Measurements from ENCODE around the gene MLX. TPM values are rescaled to one million over a fixed set of nuclear protein-coding genes. Genes with fewer than 3 reads are reported as not detected.

The MLX gene
- total RNA-seq, 2 experiments from 2014 or later: 65.8 to 65.9 TPM

GRCh38 chr17:42586514-42587230 lies 19.8 kb downstream of the MLX start:
- ATAC-seq (no peak), DNase-seq (no peak)
- peaks cover 10% of the 10 kb centered on the region for H3K4me1 Mint-ChIP-seq (ENCODE audit: low read depth)
- CTCF ChIA-PET: interaction anchor here (0.9 to 3.6 kb wide), 4 partner anchors 8 to 174 kb away, joined by 3 to 26 read pairs (median 3); partner anchors contain the start of genes PSMC3IP, RAMP2, RETREG3 and TUBG1
- POLR2A ChIA-PET: interaction anchor here (0.7 to 1.4 kb wide), 2 partner anchors 22 to 66 kb away, joined by 3 read pairs; no protein-coding TSS in a partner anchor
- no peaks in the 10 kb centered on the region for H3K9me3 Mint-ChIP-seq (ENCODE audit: insufficient read depth)
- H3K27ac Mint-ChIP-seq: peak overlapping the region; percentile 37
- H3K4me3 Mint-ChIP-seq: no peak overlapping the region
- no peaks in the 10 kb centered on the region for H3K27me3 Mint-ChIP-seq (ENCODE audit: low read depth)
- H3K36me3 Mint-ChIP-seq (ENCODE audit: low read depth): peaks cover 60% of the 10 kb centered on the region

DNA sequence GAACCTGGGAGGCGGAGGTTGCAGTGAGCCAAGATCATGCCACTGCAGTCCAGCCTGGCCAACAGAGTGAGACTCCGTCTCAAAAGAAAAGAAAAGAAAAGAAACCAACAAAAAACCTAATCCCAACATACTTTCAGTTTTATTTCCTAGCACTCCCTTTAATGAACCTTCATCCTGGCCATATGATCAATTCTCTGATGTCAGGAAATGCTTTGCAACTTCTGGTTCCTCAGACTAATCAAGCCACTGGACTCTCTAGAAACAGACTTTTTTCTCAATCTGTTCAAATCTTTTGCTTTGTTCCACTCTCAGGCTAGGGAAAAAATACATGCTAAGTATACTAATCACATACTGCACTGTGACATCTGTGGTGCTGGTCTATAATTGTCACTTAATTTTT lies 24.0 kb downstream of the MLX start:
- Mint-ChIP-seq H3K9me3 (ENCODE audit: insufficient read depth) (no peaks in the 10 kb centered on the region), H3K27ac (peak overlapping the region; percentile 67), H3K4me1 (ENCODE audit: low read depth) (peaks cover 13% of the 10 kb centered on the region), H3K27me3 (ENCODE audit: low read depth) (no peaks in the 10 kb centered on the region), H3K36me3 (ENCODE audit: low read depth) (peaks cover 36% of the 10 kb centered on the region), H3K4me3 (no peak overlapping the region)
- DNase-seq (no peak), ATAC-seq (no peak)
- POLR2A ChIA-PET: interaction anchor here (2.5 kb wide), 1 partner anchor 13 kb away, joined by 9 read pairs; the partner anchor contains the start of gene PSMC3IP
- CTCF ChIA-PET: interaction anchor here (2.7 kb wide), 1 partner anchor 13 kb away, joined by 17 read pairs; the partner anchor contains the start of gene PSMC3IP

- Mint-ChIP-seq H3K4me1 (ENCODE audit: low read depth) (peaks cover 13% of the 10 kb centered on the region), H3K27ac (no peak overlapping the region), H3K4me3 (no peak overlapping the region), H3K36me3 (ENCODE audit: low read depth) (peaks cover 34% of the 10 kb centered on the region), H3K27me3 (ENCODE audit: low read depth) (no peaks in the 10 kb centered on the region), H3K9me3 (ENCODE audit: insufficient read depth) (no peaks in the 10 kb centered on the region)
- no peak for DNase-seq
- ATAC-seq: no peak
- ChIA-PET POLR2A (interaction anchor here (0.6 to 2.5 kb wide), 3 partner anchors 9 to 17 kb away, joined by 3 to 9 read pairs (median 3); partner anchors contain the start of gene PSMC3IP), CTCF (interaction anchor here (1.1 to 2.7 kb wide), 2 partner anchors 14 to 18 kb away, joined by 3 to 17 read pairs; partner anchors contain the start of genes PSMC3IP and TUBG1)
These were observed 24.5 kb downstream of the MLX start for GRCh38 chr17:42591411-42591810.

GRCh38 chr17:42596386-42596785 lies 29.5 kb downstream of the MLX start:
- DNase-seq: no peak
- H3K36me3 Mint-ChIP-seq (ENCODE audit: low read depth): peaks cover 16% of the 10 kb centered on the region
- ATAC-seq: no peak
- H3K27ac Mint-ChIP-seq: no peak overlapping the region
- ChIA-PET CTCF (interaction anchor here (1.0 kb wide), 1 partner anchor 19 kb away, joined by 3 read pairs; the partner anchor contains the start of gene PSMC3IP), POLR2A (interaction anchor here (1.4 kb wide), 1 partner anchor 13 kb away, joined by 6 read pairs; the partner anchor contains the start of genes RETREG3 and TUBG1)
- peaks cover 7% of the 10 kb centered on the region for H3K4me1 Mint-ChIP-seq (ENCODE audit: low read depth)
- H3K4me3 Mint-ChIP-seq: no peak overlapping the region
- no peaks in the 10 kb centered on the region for H3K9me3 Mint-ChIP-seq (ENCODE audit: insufficient read depth)
- no peaks in the 10 kb centered on the region for H3K27me3 Mint-ChIP-seq (ENCODE audit: low read depth)

DNA sequence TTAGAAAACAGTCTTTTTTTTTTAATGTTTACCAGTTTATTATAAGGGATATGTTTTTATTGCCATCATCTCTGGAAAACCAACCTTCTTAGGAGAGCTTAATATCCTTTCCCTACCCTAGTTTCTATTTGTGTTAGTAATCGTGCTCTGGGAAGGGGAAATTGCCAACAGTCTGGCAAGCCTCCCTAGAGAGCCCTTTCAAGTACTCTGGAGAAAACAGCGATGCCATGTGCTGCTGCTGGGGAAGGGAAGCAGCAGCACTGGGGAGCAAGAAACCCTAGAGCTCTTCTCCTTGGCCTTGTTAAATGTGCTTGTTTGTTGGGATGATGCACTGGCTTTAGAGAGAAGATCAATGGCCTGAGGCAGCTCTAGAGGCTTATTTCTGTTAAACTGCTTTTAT lies 32.0 kb downstream of the MLX start:
- H3K27ac Mint-ChIP-seq: no peak overlapping the region
- DNase-seq: no peak
- H3K4me1 Mint-ChIP-seq (ENCODE audit: low read depth): peaks cover 10% of the 10 kb centered on the region
- no peaks in the 10 kb centered on the region for H3K9me3 Mint-ChIP-seq (ENCODE audit: insufficient read depth)
- H3K27me3 Mint-ChIP-seq (ENCODE audit: low read depth): no peaks in the 10 kb centered on the region
- ChIA-PET CTCF (interaction anchor here (1.0 to 2.0 kb wide), 3 partner anchors 9 to 165 kb away, joined by 3 to 16 read pairs (median 3); partner anchors contain the start of gene PSMC3IP), POLR2A (interaction anchor here (0.7 kb wide), 1 partner anchor 9 kb away, joined by 3 read pairs; no protein-coding TSS in a partner anchor)
- H3K4me3 Mint-ChIP-seq: no peak overlapping the region
- peaks cover 17% of the 10 kb centered on the region for H3K36me3 Mint-ChIP-seq (ENCODE audit: low read depth)
- ATAC-seq: no peak

GRCh38 chr17:42603318-42603717 lies 36.4 kb downstream of the MLX start:
- no peaks in the 10 kb centered on the region for H3K9me3 Mint-ChIP-seq (ENCODE audit: insufficient read depth)
- CTCF ChIA-PET: no interaction called here

DNA sequence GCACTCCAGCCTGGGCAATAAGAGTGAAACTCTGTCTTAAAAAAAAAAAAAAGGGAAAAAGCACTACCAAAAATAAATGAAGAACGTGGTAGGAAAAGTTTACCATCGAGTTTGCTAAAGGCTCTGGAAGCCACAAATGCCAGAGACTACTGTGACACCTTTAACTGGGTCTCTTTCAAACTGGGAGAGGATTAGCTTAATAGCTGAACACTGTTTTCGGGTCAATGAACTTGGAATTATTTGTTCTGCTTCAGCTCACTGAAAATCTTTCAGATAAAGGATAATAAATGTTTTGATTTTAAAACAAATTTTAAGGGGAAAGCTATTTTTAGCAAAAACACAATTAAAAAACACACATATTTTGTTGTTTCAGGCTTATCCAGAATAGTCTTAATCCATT lies 40.9 kb downstream of the MLX start:
- H3K4me1 Mint-ChIP-seq (ENCODE audit: low read depth): peaks cover 50% of the 10 kb centered on the region
- ChIA-PET CTCF (interaction anchor here (0.6 to 4.4 kb wide), 9 partner anchors 9 to 390 kb away, joined by 3 to 72 read pairs (median 5); partner anchors contain the start of genes BECN1, CCR10, PSMC3IP and RPL27), POLR2A (interaction anchor here (0.7 to 2.6 kb wide), 6 partner anchors 9 to 71 kb away, joined by 3 to 17 read pairs (median 4); partner anchors contain the start of gene PSMC3IP)
- no peaks in the 10 kb centered on the region for H3K9me3 Mint-ChIP-seq (ENCODE audit: insufficient read depth)
- H3K36me3 Mint-ChIP-seq (ENCODE audit: low read depth): peaks cover 32% of the 10 kb centered on the region
- no peak for DNase-seq
- no peak for ATAC-seq
- no peaks in the 10 kb centered on the region for H3K27me3 Mint-ChIP-seq (ENCODE audit: low read depth)
- H3K4me3 Mint-ChIP-seq: peak overlapping the region; percentile 100
- no peak overlapping the region for H3K27ac Mint-ChIP-seq

More at GRCh38 chr17:42603318-42603717, 36.4 kb downstream of the MLX start:
- ATAC-seq: no peak
- no peak for DNase-seq
- no peak overlapping the region for H3K27ac Mint-ChIP-seq
- no peaks in the 10 kb centered on the region for H3K27me3 Mint-ChIP-seq (ENCODE audit: low read depth)
- no peak overlapping the region for H3K4me3 Mint-ChIP-seq
- peaks cover 24% of the 10 kb centered on the region for H3K36me3 Mint-ChIP-seq (ENCODE audit: low read depth)
- H3K4me1 Mint-ChIP-seq (ENCODE audit: low read depth): peaks cover 47% of the 10 kb centered on the region
- POLR2A ChIA-PET: no interaction called here

DNA sequence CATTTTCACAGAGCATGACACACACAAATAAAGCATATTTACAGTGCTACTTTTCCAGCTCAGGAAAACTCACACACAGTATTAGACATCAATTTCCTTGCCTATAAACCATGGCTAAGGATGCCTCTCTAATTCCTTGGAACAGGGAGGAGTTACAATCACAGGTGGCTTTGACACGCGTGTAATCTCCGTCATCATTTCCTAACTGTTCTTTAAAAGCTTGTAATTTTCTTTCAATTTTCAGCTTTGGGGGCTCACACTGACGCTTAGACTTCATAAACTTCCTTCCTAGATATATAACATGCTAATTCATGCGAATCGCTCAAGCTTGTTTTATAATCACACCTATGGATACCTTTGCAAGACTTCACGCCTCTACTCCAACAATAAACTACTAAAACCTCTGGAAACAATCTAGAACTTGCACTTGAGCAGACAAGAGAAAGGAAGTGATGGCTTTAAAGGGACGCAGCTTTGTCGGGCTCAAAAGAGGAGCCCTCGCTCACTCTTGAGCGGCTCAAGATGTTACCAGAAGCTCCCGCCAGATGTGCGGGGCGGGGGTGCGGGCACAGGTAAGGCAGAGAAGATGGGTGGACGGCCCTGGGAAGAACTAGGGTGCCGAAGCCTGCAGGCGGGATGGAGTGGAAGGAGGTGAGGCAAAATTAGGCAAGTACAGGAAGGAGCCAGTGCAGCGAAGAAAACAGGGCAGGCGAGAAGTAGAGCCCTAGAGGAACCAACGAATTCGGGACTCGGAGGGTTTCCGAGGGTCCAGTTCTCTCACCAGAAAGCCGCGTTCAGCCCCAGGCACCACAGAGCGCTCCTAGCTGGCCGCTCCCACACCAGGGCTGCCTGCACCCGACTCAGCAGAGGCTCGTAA lies 41.6 kb downstream of the MLX start:
- Mint-ChIP-seq H3K4me3 (peak overlapping the region; percentile 100), H3K36me3 (ENCODE audit: low read depth) (peaks cover 31% of the 10 kb centered on the region), H3K27ac (peak overlapping the region; percentile 97), H3K4me1 (ENCODE audit: low read depth) (peaks cover 46% of the 10 kb centered on the region), H3K9me3 (ENCODE audit: insufficient read depth) (no peaks in the 10 kb centered on the region), H3K27me3 (ENCODE audit: low read depth) (no peaks in the 10 kb centered on the region)
- DNase-seq (peak; percentile 44), ATAC-seq (peak; percentile 76)
- CTCF ChIA-PET: interaction anchor here (0.9 to 4.4 kb wide), 16 partner anchors 10 to 389 kb away, joined by 3 to 72 read pairs (median 5); partner anchors contain the start of genes BECN1, CCR10, PSMC3IP and RPL27
- POLR2A ChIA-PET: interaction anchor here (0.6 to 2.6 kb wide), 16 partner anchors 10 to 320 kb away, joined by 3 to 17 read pairs (median 4); partner anchors contain the start of genes PSMC3IP and VPS25

GRCh38 chr17:42609182-42609813 lies 42.4 kb downstream of the MLX start, which contains the start of the genes RETREG3 and TUBG1:
TSS of gene RETREG3 (minus strand) at chr17:42609374. CDS start at chr17:42609324, 50 bp downstream.
TSS of gene TUBG1 (plus strand) at chr17:42609683. CDS start at chr17:42609738, 55 bp downstream.
- ATAC-seq: peak; percentile 92
- CTCF ChIA-PET: interaction anchor here (0.6 to 4.4 kb wide), 16 partner anchors 9 to 388 kb away, joined by 3 to 72 read pairs (median 5); partner anchors contain the start of genes BECN1, CCR10, PLEKHH3 and PSMC3IP
- H3K27ac Mint-ChIP-seq: peak within 1 kb of the TSS; percentile 97

More at GRCh38 chr17:42609182-42609813, 42.4 kb downstream of the MLX start, which contains the start of the genes RETREG3 and TUBG1:
- no peaks in the 10 kb centered on the region for H3K27me3 Mint-ChIP-seq (ENCODE audit: low read depth)
- POLR2A ChIA-PET: interaction anchor here (0.7 to 2.6 kb wide), 14 partner anchors 10 to 692 kb away, joined by 3 to 17 read pairs (median 4); partner anchors contain the start of genes PSMC3IP and VPS25
- no peaks in the 10 kb centered on the region for H3K9me3 Mint-ChIP-seq (ENCODE audit: insufficient read depth)
- peak; percentile 99 for DNase-seq
- H3K4me3 Mint-ChIP-seq: peak within 1 kb of the TSS; percentile 100
- peaks cover 35% of the 10 kb centered on the region for H3K36me3 Mint-ChIP-seq (ENCODE audit: low read depth)
- H3K4me1 Mint-ChIP-seq (ENCODE audit: low read depth): peaks cover 42% of the 10 kb centered on the region

Data from activated CD8-positive, alpha-beta T cell treated with anti-CD3 and anti-CD28 coated beads, Interleukin-2, amount 10 ng/mL, durations not matched to agents 7 days and 5 days (primary cell).